ENCODE measurements around the gene KCNH5. TPM values are rescaled to one million over a fixed set of nuclear protein-coding genes. Genes with fewer than 3 reads are reported as not detected.

KCNH5 gene, protein sequence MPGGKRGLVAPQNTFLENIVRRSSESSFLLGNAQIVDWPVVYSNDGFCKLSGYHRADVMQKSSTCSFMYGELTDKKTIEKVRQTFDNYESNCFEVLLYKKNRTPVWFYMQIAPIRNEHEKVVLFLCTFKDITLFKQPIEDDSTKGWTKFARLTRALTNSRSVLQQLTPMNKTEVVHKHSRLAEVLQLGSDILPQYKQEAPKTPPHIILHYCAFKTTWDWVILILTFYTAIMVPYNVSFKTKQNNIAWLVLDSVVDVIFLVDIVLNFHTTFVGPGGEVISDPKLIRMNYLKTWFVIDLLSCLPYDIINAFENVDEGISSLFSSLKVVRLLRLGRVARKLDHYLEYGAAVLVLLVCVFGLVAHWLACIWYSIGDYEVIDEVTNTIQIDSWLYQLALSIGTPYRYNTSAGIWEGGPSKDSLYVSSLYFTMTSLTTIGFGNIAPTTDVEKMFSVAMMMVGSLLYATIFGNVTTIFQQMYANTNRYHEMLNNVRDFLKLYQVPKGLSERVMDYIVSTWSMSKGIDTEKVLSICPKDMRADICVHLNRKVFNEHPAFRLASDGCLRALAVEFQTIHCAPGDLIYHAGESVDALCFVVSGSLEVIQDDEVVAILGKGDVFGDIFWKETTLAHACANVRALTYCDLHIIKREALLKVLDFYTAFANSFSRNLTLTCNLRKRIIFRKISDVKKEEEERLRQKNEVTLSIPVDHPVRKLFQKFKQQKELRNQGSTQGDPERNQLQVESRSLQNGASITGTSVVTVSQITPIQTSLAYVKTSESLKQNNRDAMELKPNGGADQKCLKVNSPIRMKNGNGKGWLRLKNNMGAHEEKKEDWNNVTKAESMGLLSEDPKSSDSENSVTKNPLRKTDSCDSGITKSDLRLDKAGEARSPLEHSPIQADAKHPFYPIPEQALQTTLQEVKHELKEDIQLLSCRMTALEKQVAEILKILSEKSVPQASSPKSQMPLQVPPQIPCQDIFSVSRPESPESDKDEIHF
- total RNA-seq (1.3 and 1.9 TPM in 2 replicates), polyA plus RNA-seq (0.36 and 0.51 TPM in 2 replicates)

DNA sequence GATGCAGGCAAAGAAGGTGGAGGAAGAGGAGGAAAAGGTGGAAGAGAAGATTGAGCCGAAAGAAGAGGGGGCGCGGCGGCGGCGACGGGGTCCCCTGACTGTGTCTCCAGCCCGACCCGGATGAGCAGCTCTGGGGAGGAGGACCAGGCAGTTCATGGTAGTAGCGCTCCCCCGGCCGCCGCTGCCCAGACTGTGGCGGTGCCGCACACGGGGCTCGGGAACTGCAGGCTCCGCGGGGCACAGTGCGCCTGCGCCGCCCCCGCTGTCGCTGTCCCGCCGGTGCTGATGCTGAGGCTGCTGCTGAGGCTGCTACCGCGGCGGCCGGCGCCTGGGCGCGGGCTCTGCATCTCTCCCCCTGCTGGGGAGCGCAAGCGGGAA is at the start of gene KCNH5:
Gene KCNH5 (minus strand): TSS at position 225 of the 378 bp plus-strand sequence. CDS start 272 bp downstream, outside the sequence.
- Histone ChIP-seq H3K9me2 (replicated peaks; ENCODE audit: insufficient read depth) (no peaks in the 10 kb centered on the region), H3K4me2 (peak within 1 kb of the TSS; percentile 99), H3K4me3 (peak within 1 kb of the TSS; percentile 17), H3K79me2 (no peaks in the 10 kb centered on the region), H3K27me3 (peaks cover 78% of the 10 kb centered on the region), H3K36me3 (replicated peaks; ENCODE audit: insufficient read depth, low read depth) (no peaks in the 10 kb centered on the region), H4K20me1 (ENCODE audit: insufficient read depth, poor library complexity, severe bottlenecking) (no peaks in the 10 kb centered on the region), H3K9me3 (ENCODE audit: low read depth) (no peaks in the 10 kb centered on the region), H3K4me1 (ENCODE audit: insufficient read depth) (no peaks in the 10 kb centered on the region), H3K27ac (no peak within 1 kb of the TSS), H2AFZ (peak within 1 kb of the TSS; percentile 72)
- peak; percentile 91 for DNase-seq (ENCODE audit: low spot score)
- TF ChIP-seq EZH2phosphoT487 (IDR thresholded peaks at IDR 0.05; ENCODE audit: low read depth, severe bottlenecking, unreplicated experiment), result no peak
- TF ChIP-seq EZH2 (IDR thresholded peaks at IDR 0.05; ENCODE audit: borderline replicate concordance), result no peak
- TF ChIP-seq, protein P1, sequence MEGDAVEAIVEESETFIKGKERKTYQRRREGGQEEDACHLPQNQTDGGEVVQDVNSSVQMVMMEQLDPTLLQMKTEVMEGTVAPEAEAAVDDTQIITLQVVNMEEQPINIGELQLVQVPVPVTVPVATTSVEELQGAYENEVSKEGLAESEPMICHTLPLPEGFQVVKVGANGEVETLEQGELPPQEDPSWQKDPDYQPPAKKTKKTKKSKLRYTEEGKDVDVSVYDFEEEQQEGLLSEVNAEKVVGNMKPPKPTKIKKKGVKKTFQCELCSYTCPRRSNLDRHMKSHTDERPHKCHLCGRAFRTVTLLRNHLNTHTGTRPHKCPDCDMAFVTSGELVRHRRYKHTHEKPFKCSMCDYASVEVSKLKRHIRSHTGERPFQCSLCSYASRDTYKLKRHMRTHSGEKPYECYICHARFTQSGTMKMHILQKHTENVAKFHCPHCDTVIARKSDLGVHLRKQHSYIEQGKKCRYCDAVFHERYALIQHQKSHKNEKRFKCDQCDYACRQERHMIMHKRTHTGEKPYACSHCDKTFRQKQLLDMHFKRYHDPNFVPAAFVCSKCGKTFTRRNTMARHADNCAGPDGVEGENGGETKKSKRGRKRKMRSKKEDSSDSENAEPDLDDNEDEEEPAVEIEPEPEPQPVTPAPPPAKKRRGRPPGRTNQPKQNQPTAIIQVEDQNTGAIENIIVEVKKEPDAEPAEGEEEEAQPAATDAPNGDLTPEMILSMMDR (IDR thresholded peaks at IDR 0.05; ENCODE audit: poor library complexity), result no peak
- under 1% methylated on average over 23 of the region's 35 CpGs for WGBS (ENCODE audit: low lambda C conversion rate, missing lambda C conversion rate)

DNA sequence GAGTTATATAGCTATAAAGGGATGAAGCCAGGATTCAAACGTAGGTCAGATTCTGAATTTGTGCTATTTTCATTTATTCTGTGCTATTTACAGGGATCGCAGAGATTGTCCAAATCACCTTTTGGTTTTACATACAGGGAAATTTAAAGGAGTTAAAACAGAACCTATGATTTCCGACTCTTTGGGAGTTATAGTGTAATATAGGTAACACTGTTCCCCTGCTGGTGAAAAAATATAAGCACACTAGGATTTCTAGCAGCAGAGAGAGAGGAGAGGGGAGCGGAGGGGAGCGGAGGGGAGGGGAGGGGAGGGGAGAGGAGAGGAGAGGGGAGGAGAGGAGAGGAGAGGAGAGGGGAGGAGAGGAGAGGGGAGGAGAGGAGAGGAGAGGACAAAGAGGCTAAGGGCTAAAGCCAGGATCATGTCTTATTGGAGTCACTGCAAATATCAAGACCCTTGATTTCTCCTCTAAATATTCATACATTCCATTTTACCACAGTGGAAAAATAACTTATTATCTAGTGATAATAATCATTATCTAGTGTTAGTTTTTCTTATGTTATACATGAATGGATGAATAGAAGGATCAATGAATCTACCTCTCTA is 46.2 kb upstream of the KCNH5 start:
- Histone ChIP-seq H3K4me1 (ENCODE audit: insufficient read depth) (no peaks in the 10 kb centered on the region), H3K4me2 (no peak overlapping the region), H3K27me3 (no peaks in the 10 kb centered on the region), H3K79me2 (no peaks in the 10 kb centered on the region), H4K20me1 (ENCODE audit: insufficient read depth, poor library complexity, severe bottlenecking) (no peaks in the 10 kb centered on the region), H3K4me3 (no peak overlapping the region), H3K36me3 (replicated peaks; ENCODE audit: insufficient read depth, low read depth) (no peaks in the 10 kb centered on the region), H3K9me2 (replicated peaks; ENCODE audit: insufficient read depth) (no peaks in the 10 kb centered on the region), H2AFZ (no peak overlapping the region), H3K27ac (no peak overlapping the region), H3K9me3 (ENCODE audit: low read depth) (no peaks in the 10 kb centered on the region)
- DNase-seq (ENCODE audit: low spot score), result no peak
- WGBS (ENCODE audit: low lambda C conversion rate, missing lambda C conversion rate), result 94% methylated on average over 5 of the region's 5 CpGs
- TF ChIP-seq EZH2 (IDR thresholded peaks at IDR 0.05; ENCODE audit: borderline replicate concordance) (no peak), EZH2phosphoT487 (IDR thresholded peaks at IDR 0.05; ENCODE audit: low read depth, severe bottlenecking, unreplicated experiment) (no peak)
- TF ChIP-seq, protein P1 (IDR thresholded peaks at IDR 0.05; ENCODE audit: poor library complexity), result no peak

DNA sequence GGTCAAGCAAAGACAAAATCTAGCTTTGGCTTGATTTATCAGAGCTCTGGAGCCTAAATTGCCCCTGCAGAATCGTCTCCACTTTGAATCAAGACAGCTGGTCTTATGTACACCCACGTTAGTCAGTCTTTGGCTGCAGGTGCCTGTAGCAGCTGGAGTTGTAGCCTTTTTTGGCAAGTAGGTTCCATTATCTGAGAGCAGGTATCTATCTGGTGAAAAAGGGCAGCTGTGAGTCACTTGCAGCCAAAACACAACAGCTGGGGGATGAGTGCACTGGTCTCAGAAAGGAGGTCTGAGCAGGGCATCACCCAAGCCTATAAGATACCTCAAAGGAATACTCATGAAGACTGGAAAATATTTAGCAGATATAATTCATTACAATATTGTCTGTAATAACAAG is 43.6 kb upstream of the KCNH5 start:
- H3K36me3 ChIP-seq (replicated peaks; ENCODE audit: insufficient read depth, low read depth), result no peaks in the 10 kb centered on the region
- TF ChIP-seq EZH2phosphoT487 (IDR thresholded peaks at IDR 0.05; ENCODE audit: low read depth, severe bottlenecking, unreplicated experiment), result no peak
- TF ChIP-seq, protein P1 (IDR thresholded peaks at IDR 0.05; ENCODE audit: poor library complexity), result no peak
- no peak for TF ChIP-seq EZH2 (IDR thresholded peaks at IDR 0.05; ENCODE audit: borderline replicate concordance)
- no peak overlapping the region for H3K4me3 ChIP-seq
- no peaks in the 10 kb centered on the region for H4K20me1 ChIP-seq (ENCODE audit: insufficient read depth, poor library complexity, severe bottlenecking)
- no peak for DNase-seq (ENCODE audit: low spot score)
- no peaks in the 10 kb centered on the region for H3K79me2 ChIP-seq
- H3K9me2 ChIP-seq (replicated peaks; ENCODE audit: insufficient read depth), result no peaks in the 10 kb centered on the region
- H3K27me3 ChIP-seq, result no peaks in the 10 kb centered on the region
- H3K4me1 ChIP-seq (ENCODE audit: insufficient read depth), result no peaks in the 10 kb centered on the region
- H2AFZ ChIP-seq, result no peak overlapping the region
- no peak overlapping the region for H3K27ac ChIP-seq
- 70% methylated on average over 2 of the region's 2 CpGs for WGBS (ENCODE audit: low lambda C conversion rate, missing lambda C conversion rate)
- H3K4me2 ChIP-seq, result no peak overlapping the region
- no peaks in the 10 kb centered on the region for H3K9me3 ChIP-seq (ENCODE audit: low read depth)

All from hepatocyte (in vitro differentiated cells).